ENCODE data around the gene SCARB1. TPM values are rescaled to one million over a fixed set of nuclear protein-coding genes. Genes with fewer than 3 reads are reported as not detected.

The SCARB1 gene
- total RNA-seq, 1 donor from 2014 or later, result 17.9 TPM

GRCh38 chr12:124876171-124876570 is 12.5 kb upstream of the SCARB1 start:
- Mint-ChIP-seq H3K27me3 (ENCODE audit: insufficient read depth) (peaks cover 5% of the 10 kb centered on the region), H3K27ac (no peak overlapping the region), H3K36me3 (ENCODE audit: low read depth) (no peaks in the 10 kb centered on the region), H3K4me3 (no peak overlapping the region), H3K4me1 (ENCODE audit: low read depth) (peaks cover 4% of the 10 kb centered on the region), H3K9me3 (no peaks in the 10 kb centered on the region)
- intact Hi-C loops (cut with micrococcal nuclease), result no loop called here
- no peak for DNase-seq (ENCODE audit: low spot score)

- DNase-seq (ENCODE audit: low spot score), result no peak
- H3K36me3 Mint-ChIP-seq (ENCODE audit: low read depth), result no peaks in the 10 kb centered on the region
- H3K4me3 Mint-ChIP-seq, result no peak overlapping the region
- intact Hi-C loops (cut with micrococcal nuclease), result no loop called here
- no peaks in the 10 kb centered on the region for H3K9me3 Mint-ChIP-seq
- peaks cover under 1% of the 10 kb centered on the region for H3K4me1 Mint-ChIP-seq (ENCODE audit: low read depth)
- H3K27me3 Mint-ChIP-seq (ENCODE audit: insufficient read depth), result peaks cover 5% of the 10 kb centered on the region
- no peak overlapping the region for H3K27ac Mint-ChIP-seq
Observed at GRCh38 chr12:124875803-124876132, 12.1 kb upstream of the SCARB1 start.

- Mint-ChIP-seq H3K4me1 (ENCODE audit: low read depth) (no peaks in the 10 kb centered on the region), H3K36me3 (ENCODE audit: low read depth) (no peaks in the 10 kb centered on the region), H3K9me3 (no peaks in the 10 kb centered on the region), H3K27ac (no peak overlapping the region), H3K4me3 (no peak overlapping the region), H3K27me3 (ENCODE audit: insufficient read depth) (peaks cover 5% of the 10 kb centered on the region)
- DNase-seq (ENCODE audit: low spot score), result no peak
- intact Hi-C loops (cut with micrococcal nuclease), result no loop called here
Observed at GRCh38 chr12:124874988-124875802, 11.5 kb upstream of the SCARB1 start.

- Mint-ChIP-seq H3K27ac (no peak overlapping the region), H3K27me3 (ENCODE audit: insufficient read depth) (peaks cover 8% of the 10 kb centered on the region)
Observed at GRCh38 chr12:124874188-124874587, 10.5 kb upstream of the SCARB1 start.

GRCh38 chr12:124872068-124872719 is 8.5 kb upstream of the SCARB1 start:
- Mint-ChIP-seq H3K27ac (no peak overlapping the region), H3K4me1 (ENCODE audit: low read depth) (peaks cover 8% of the 10 kb centered on the region), H3K36me3 (ENCODE audit: low read depth) (no peaks in the 10 kb centered on the region), H3K9me3 (no peaks in the 10 kb centered on the region), H3K4me3 (no peak overlapping the region), H3K27me3 (ENCODE audit: insufficient read depth) (peaks cover 12% of the 10 kb centered on the region)
- DNase-seq (ENCODE audit: low spot score), result no peak
- intact Hi-C loops (cut with micrococcal nuclease), result no loop called here

More at GRCh38 chr12:124874188-124874587, 10.5 kb upstream of the SCARB1 start:
- Mint-ChIP-seq H3K36me3 (ENCODE audit: low read depth) (no peaks in the 10 kb centered on the region), H3K4me1 (ENCODE audit: low read depth) (peaks cover 4% of the 10 kb centered on the region), H3K4me3 (no peak overlapping the region), H3K9me3 (no peaks in the 10 kb centered on the region)
- intact Hi-C loops (cut with micrococcal nuclease), result no loop called here
- DNase-seq (ENCODE audit: low spot score), result no peak

GRCh38 chr12:124871297-124871696 is 7.6 kb upstream of the SCARB1 start:
- Mint-ChIP-seq H3K9me3 (no peaks in the 10 kb centered on the region), H3K27ac (no peak overlapping the region), H3K36me3 (ENCODE audit: low read depth) (no peaks in the 10 kb centered on the region), H3K27me3 (ENCODE audit: insufficient read depth) (peaks cover 12% of the 10 kb centered on the region), H3K4me1 (ENCODE audit: low read depth) (peaks cover 8% of the 10 kb centered on the region), H3K4me3 (no peak overlapping the region)
- no peak for DNase-seq (ENCODE audit: low spot score)
- intact Hi-C loops (cut with micrococcal nuclease), result no loop called here

- no peak overlapping the region for H3K4me3 Mint-ChIP-seq
- no peaks in the 10 kb centered on the region for H3K9me3 Mint-ChIP-seq
- H3K27me3 Mint-ChIP-seq (ENCODE audit: insufficient read depth), result peaks cover 12% of the 10 kb centered on the region
- no peaks in the 10 kb centered on the region for H3K36me3 Mint-ChIP-seq (ENCODE audit: low read depth)
- intact Hi-C loops (cut with micrococcal nuclease), result no loop called here
- no peak overlapping the region for H3K27ac Mint-ChIP-seq
- DNase-seq (ENCODE audit: low spot score), result no peak
- H3K4me1 Mint-ChIP-seq (ENCODE audit: low read depth), result peaks cover 8% of the 10 kb centered on the region
Observed at GRCh38 chr12:124870515-124870914, 6.9 kb upstream of the SCARB1 start.

- H3K27me3 Mint-ChIP-seq (ENCODE audit: insufficient read depth), result peaks cover 9% of the 10 kb centered on the region
- no peak overlapping the region for H3K27ac Mint-ChIP-seq
- H3K4me1 Mint-ChIP-seq (ENCODE audit: low read depth), result peaks cover 11% of the 10 kb centered on the region
- no peak overlapping the region for H3K4me3 Mint-ChIP-seq
- no peaks in the 10 kb centered on the region for H3K9me3 Mint-ChIP-seq
- no peaks in the 10 kb centered on the region for H3K36me3 Mint-ChIP-seq (ENCODE audit: low read depth)
- no peak for DNase-seq (ENCODE audit: low spot score)
- intact Hi-C loops (cut with micrococcal nuclease), result loop anchor here (10.0 kb wide), 1 partner anchor 414 kb away; no protein-coding TSS in a partner anchor
Observed at GRCh38 chr12:124869059-124869665, 5.5 kb upstream of the SCARB1 start.

- no peak for DNase-seq (ENCODE audit: low spot score)
- Mint-ChIP-seq H3K4me3 (no peak overlapping the region), H3K4me1 (ENCODE audit: low read depth) (peaks cover 15% of the 10 kb centered on the region), H3K9me3 (no peaks in the 10 kb centered on the region), H3K27ac (no peak overlapping the region), H3K27me3 (ENCODE audit: insufficient read depth) (peaks cover 9% of the 10 kb centered on the region), H3K36me3 (ENCODE audit: low read depth) (no peaks in the 10 kb centered on the region)
- intact Hi-C loops (cut with micrococcal nuclease), result loop anchor here (10.0 kb wide), 1 partner anchor 414 kb away; no protein-coding TSS in a partner anchor
Observed at GRCh38 chr12:124868252-124869058, 4.8 kb upstream of the SCARB1 start.

GRCh38 chr12:124867401-124867930 is 3.8 kb upstream of the SCARB1 start:
- Mint-ChIP-seq H3K27me3 (ENCODE audit: insufficient read depth) (peaks cover 11% of the 10 kb centered on the region), H3K4me3 (no peak overlapping the region), H3K9me3 (no peaks in the 10 kb centered on the region), H3K27ac (no peak overlapping the region), H3K36me3 (ENCODE audit: low read depth) (no peaks in the 10 kb centered on the region), H3K4me1 (ENCODE audit: low read depth) (peaks cover 20% of the 10 kb centered on the region)
- no peak for DNase-seq (ENCODE audit: low spot score)
- intact Hi-C loops (cut with micrococcal nuclease), result loop anchor here (10.0 kb wide), 1 partner anchor 413 kb away; no protein-coding TSS in a partner anchor

- H3K9me3 Mint-ChIP-seq, result no peaks in the 10 kb centered on the region
- no peak for DNase-seq (ENCODE audit: low spot score)
- H3K4me1 Mint-ChIP-seq (ENCODE audit: low read depth), result peaks cover 26% of the 10 kb centered on the region
- intact Hi-C loops (cut with micrococcal nuclease), result loop anchor here (10.0 kb wide), 1 partner anchor 412 kb away; no protein-coding TSS in a partner anchor
- H3K4me3 Mint-ChIP-seq, result no peak overlapping the region
- H3K27ac Mint-ChIP-seq, result no peak overlapping the region
- H3K36me3 Mint-ChIP-seq (ENCODE audit: low read depth), result no peaks in the 10 kb centered on the region
- H3K27me3 Mint-ChIP-seq (ENCODE audit: insufficient read depth), result peaks cover 10% of the 10 kb centered on the region
Observed at GRCh38 chr12:124866883-124867400, 3.3 kb upstream of the SCARB1 start.

All from activated T-helper 1 cell treated with anti-CD3 and anti-CD28 coated beads, Interleukin-12 subunit alpha, Interleukin-12 subunit beta, Interleukin-2, Interleukin-4 antibody, amounts not matched to agents 30 ng/mL and 10 ng/mL and 1 ng/mL, durations not matched to agents 14 hours and 24 hours and 36 hours (primary cell).